HG02623 (cell line): ENCODE data around the gene FRMPD3.
"Not testable (repeated sequence)": the region's sequence is repeated elsewhere in the genome, so short reads cannot be mapped to it uniquely, and the experiment has no call there.

ENCODE experiments used
- ATAC-seq: cut with Tn5 transposase; IDR thresholded peaks from one replicate; pipeline ENCODE4 v1.9.1; 2021; ENCODE audit warnings: moderate library complexity; ENCODE audit not compliant: unreplicated experiment

Gene FRMPD3

GRCh38 chrX:107448998-107449835 lies at the start of gene FRMPD3:
FRMPD3 (plus strand) TSS chrX:107449652; CDS start chrX:107526589, 76,937 bp downstream.
- ATAC-seq = no peak

DNA sequence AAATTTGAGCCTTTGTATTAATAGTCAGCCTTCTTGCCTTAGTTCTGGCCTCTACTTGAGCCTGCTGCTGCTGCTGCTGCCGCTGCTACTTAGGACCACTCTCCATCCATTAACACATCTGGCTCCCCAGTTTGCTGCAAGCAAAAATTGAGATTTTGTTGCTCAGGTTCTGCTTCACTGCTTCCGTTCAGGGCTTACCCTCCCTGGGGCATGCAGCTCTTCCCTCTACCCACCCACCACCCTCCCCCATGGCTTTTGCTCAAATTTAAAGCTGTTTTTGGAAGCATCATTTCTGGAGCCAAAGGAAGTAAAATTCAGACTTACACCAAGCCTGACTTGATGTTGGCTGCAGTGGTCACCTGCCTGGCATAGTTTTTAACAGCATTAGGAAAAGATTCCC lies 28.9 kb upstream of the FRMPD3 start:
- no peak for ATAC-seq

- no peak for ATAC-seq
Observed at GRCh38 chrX:107421337-107421861, 28.1 kb upstream of the FRMPD3 start.

GRCh38 chrX:107429090-107429489 lies 20.4 kb upstream of the FRMPD3 start:
- no peak for ATAC-seq

- no peak for ATAC-seq
Observed at GRCh38 chrX:107440187-107440586, 9.3 kb upstream of the FRMPD3 start.

DNA sequence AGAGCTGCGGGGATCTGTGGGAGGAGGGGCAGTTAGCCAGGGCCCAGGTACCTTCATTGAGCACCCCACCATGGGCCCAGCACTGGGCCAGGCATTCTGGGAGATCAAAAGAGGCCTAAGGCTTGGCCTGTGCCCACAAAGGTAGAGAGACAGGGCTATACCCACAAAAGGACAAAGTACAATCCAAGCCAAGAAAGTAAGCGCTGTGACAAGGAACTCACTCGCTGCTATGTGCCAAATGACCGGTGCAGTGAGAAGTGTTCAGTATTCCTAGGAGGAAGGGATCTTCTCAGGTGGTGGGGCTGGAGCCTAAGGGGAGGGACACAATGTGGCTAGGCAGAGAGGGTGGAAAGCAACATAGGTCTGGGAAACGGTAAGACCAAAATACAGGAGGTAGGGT lies 8.8 kb upstream of the FRMPD3 start:
- no peak for ATAC-seq

GRCh38 chrX:107442914-107443527 lies 6.4 kb upstream of the FRMPD3 start:
- ATAC-seq = no peak

DNA sequence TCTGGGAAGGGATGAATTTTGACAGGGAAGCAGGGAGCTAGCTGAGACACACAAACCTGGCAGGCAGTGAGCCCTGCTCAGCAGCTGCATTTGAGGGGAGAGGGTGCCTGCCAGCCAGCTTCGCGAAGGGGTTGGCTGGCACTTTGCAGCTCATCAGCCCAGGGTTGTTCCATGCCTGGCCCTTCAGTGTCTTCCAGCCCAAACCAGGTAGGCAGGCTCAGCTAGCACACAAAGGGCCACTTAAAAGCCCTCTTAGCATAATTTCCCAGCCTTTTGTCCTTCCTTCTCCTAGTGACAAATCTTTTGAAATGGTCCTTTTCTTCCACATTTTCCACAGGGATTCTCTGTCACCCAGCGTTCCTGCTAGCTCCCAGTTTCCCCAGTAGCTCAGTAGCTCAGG lies 4.3 kb upstream of the FRMPD3 start:
- ATAC-seq = no peak

DNA sequence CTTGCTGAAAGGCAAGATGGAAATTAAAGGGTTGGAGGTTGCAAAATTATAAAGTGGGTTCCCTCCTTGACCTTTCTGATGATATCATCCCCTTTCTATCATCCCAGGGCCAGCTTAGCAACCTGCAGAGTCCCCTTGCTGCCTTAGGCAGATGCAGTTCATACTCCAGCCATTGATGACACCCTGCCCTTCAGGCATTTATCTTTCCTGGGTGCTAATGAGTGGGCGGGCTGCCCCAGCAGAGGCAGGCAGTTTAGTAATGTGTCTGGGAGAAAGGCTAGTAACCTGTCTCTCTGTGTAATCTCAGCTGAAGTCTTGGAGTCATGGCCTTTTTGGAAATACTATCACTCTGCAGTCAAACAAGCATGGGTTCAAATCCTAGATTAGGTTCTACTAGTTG lies 3.8 kb upstream of the FRMPD3 start:
- ATAC-seq = no peak

DNA sequence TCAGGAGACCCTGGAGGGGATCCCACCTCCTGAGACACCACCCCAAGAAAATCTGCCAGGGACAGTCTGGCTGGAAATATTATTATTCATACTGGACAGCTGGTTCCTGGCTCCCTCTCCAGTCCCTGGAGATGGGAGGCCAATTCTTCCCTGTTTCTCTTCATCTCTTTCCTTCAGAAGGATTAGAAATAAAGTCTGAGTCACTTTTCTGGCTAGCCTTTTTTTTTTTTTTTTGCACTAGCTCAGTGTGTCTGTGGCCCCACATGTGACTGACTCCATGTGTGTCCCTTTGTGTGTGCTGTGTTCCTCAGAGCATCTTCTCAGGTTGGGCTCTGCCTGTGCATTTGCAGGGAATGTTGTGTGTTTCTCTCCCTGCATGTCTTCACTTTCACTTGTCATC lies 1.8 kb upstream of the FRMPD3 start:
- ATAC-seq = no peak

DNA sequence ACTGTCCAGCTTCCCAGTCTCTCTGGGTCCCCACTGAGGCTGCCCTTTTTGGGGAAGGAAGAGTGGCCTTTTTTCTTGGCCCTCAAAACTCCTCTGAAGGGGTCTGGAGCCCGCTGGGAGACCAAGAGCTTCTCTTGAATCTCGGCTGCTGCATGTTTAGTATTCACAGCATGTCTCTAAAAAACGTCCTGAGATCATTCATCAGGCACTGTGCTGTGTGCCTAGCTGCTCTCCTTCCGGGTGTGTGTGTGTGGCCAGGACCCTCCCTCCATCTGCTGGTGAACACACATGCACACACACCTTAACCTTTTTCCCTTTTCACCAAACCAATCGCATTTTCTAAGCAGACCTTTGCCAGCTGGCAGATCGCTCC lies 841 bp upstream of the FRMPD3 start:
- ATAC-seq = no peak

- ATAC-seq = no peak
Observed at GRCh38 chrX:107450823-107451509, 1.5 kb downstream of the FRMPD3 start.

- ATAC-seq = no peak
Observed at GRCh38 chrX:107451731-107452130, 2.3 kb downstream of the FRMPD3 start.

DNA sequence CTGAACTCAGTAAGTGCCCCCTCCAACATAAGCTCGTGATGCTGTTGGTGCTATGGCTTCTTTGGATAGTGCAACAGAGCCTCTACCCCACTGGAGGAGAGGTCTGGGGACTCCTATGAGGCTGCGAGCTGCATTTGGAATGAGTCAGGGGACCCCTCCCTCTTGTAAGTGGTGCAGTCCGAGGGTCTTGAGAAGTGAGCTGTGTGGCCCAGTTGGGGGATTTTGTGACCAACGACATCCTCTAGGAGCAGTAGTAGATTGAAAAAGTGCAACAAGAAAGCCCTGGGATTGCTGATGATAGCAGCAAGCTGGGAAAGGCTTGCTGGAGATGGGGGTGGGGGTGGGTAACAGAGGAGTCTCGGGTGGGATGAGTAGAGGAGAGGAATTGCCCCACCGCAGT lies 3.1 kb downstream of the FRMPD3 start:
- no peak for ATAC-seq

- ATAC-seq = peak; percentile 72
Observed at GRCh38 chrX:107454302-107454701, 4.8 kb downstream of the FRMPD3 start.

DNA sequence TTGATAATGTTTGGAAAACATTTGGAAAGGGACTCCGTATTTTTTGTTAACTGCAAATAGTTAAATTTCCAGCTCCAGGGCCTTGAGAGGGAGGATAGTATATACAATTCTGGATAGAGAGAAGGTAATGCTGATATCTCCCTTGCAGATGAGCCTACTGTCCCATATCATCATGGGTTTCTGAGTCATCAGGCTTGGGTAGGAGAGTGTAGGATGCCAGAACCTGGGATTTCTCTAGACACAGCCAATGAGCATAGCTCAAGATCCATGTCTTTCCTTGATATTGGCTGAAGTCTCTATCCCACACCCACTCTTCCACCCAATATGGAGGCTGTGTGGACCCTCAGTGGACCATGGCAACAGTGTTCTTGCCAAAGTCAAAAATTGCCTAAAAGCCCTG lies 7.8 kb downstream of the FRMPD3 start:
- ATAC-seq = no peak

- ATAC-seq = peak; percentile 75
Observed at GRCh38 chrX:107465932-107466620, 16.6 kb downstream of the FRMPD3 start.

DNA sequence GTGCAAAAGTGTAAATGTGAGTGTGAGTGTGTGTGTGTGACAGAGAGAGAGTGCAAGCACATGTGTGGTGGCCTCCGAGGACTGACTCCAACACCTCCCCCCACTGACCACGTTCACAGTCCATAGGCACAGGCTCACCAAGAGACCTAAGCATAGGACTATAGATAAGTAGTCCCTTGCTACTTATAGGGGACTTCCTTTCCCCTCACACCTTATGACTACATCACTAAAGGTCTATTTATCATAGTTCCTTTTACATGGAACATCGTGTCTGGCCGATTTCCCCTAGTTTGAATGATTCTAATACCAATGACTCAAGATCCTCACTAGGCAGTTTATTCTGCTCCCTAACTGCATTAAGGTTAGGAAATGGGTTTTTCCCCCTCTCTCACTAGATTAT lies 17.8 kb downstream of the FRMPD3 start:
- ATAC-seq = no peak

GRCh38 chrX:107470198-107470597 lies 20.7 kb downstream of the FRMPD3 start:
- no peak for ATAC-seq

DNA sequence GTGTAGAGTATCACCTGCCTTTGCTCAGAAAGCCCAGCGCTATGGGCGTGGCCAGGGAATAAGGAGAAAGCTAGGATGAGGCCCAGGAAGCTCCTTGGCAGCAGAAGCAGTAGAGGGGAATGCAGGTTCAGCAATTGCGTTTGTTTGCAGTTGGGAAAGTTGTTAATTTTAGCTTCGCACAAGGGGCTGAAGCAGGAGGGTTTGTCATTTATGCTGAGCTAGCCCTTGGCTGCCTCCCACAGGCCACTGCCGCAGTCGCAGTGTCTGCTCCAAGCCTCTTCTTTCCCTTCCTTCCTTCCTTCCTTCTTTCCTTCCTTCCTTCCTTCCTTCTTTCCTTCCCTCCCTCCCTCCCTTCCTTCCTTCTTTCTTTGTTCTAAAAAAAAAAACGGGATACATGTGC lies 21.5 kb downstream of the FRMPD3 start:
- no peak for ATAC-seq

- ATAC-seq = not testable (repeated sequence)
Observed at GRCh38 chrX:107471420-107471819, 22.0 kb downstream of the FRMPD3 start.
